ENCODE results near the gene ZFP1.
"Not testable (repeated sequence)": the region's sequence is repeated elsewhere in the genome, so short reads cannot be mapped to it uniquely, and the experiment has no call there.

DNA sequence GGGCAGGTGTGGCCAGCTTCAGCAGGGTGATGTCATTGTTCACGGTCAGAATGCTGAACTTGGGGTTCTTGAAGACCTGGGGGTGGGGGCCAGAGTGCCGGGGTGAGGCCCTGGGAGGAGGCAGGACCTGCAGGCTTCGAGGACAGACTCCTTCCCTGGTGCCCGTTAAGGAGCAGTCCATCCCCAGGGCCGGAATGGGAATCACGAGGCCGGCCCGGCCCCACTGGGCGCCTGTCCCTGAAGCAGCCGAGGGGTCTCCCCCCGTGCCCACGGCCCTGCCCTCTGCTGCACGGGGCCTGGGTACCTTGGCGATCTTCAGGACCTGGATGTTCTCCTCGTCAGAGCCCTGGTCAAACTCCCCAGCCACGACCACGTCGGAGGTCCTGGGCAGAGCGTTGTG, 57.1 kb downstream of the ZFP1 start:
- TF ChIP-seq ZNF8 (CRISPR knock-in tag; IDR thresholded peaks at IDR 0.05); PATZ1 (CRISPR knock-in tag; IDR thresholded peaks at IDR 0.05; ENCODE audit: borderline replicate concordance); ZNF565 (CRISPR knock-in tag; conservative IDR thresholded peaks at IDR 0.05; ENCODE audit: low read depth); CSDC2 (CRISPR knock-in tag; IDR thresholded peaks at IDR 0.05); ESRRG (CRISPR knock-in tag; IDR thresholded peaks at IDR 0.05); ZFP3 (CRISPR knock-in tag; IDR thresholded peaks at IDR 0.05): not testable (repeated sequence)
- TF ChIP-seq, protein P1, sequence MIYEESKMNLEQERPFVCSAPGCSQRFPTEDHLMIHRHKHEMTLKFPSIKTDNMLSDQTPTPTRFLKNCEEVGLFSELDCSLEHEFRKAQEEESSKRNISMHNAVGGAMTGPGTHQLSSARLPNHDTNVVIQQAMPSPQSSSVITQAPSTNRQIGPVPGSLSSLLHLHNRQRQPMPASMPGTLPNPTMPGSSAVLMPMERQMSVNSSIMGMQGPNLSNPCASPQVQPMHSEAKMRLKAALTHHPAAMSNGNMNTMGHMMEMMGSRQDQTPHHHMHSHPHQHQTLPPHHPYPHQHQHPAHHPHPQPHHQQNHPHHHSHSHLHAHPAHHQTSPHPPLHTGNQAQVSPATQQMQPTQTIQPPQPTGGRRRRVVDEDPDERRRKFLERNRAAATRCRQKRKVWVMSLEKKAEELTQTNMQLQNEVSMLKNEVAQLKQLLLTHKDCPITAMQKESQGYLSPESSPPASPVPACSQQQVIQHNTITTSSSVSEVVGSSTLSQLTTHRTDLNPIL (CRISPR knock-in tag; IDR thresholded peaks at IDR 0.05; ENCODE audit: low read depth) = not testable (repeated sequence)
